B cell (primary cell): ENCODE measurements around the gene AKR1B15.

ENCODE experiments used
- CTCF ChIP-seq: fragments of 200-600 bp; IDR thresholded peaks from one replicate; pipeline ENCODE4 v1.8.0; 2022; ENCODE audit warnings: antibody characterized with exemption, mild to moderate bottlenecking
- EZH2 ChIP-seq: IDR thresholded peaks from 2 replicates; pipeline ENCODE4 v1.6.1; 2012; ENCODE audit warnings: borderline replicate concordance, low read depth, mild to moderate bottlenecking, moderate library complexity, low read length; ENCODE audit not compliant: insufficient read depth, poor library complexity, severe bottlenecking

- TF ChIP-seq CTCF (no peak), EZH2 (no peak)
Observed at GRCh38 chr7:134585897-134586296, 37.0 kb downstream of the AKR1B15 start.
